Karpas-422 (cell line): Measurements from ENCODE around the gene COL5A1. TPM values are rescaled to one million over a fixed set of nuclear protein-coding genes. Genes with fewer than 3 reads are reported as not detected.

Experiments used
- DNase-seq: peaks from one replicate; pipeline ENCODE4 v3.0.0-alpha.2; 2015
- H2AFZ ChIP-seq: fragments of 200-600 bp; sonication (generic); 2 replicates; pipeline ENCODE4 v1.6.1; 2014; ENCODE audit warnings: antibody characterized with exemption, low read length, mixed read lengths
- H3K27ac ChIP-seq: fragments of 200-600 bp; sonication (generic); 2 replicates; pipeline ENCODE4 v1.5.1; 2014; ENCODE audit warnings: mild to moderate bottlenecking, low read length, moderate library complexity
- H3K27me3 ChIP-seq: fragments of 200-600 bp; sonication (generic); 2 replicates; pipeline ENCODE4 v1.6.1; 2014; ENCODE audit warnings: low read length, mixed read lengths
- H3K36me3 ChIP-seq: fragments of 200-600 bp; sonication (generic); 2 replicates; pipeline ENCODE4 v1.6.1; 2014; ENCODE audit warnings: low read length, mixed read lengths; ENCODE audit not compliant: insufficient read depth
- H3K4me1 ChIP-seq: fragments of 200-600 bp; sonication (generic); 2 replicates; pipeline ENCODE4 v1.6.1; 2014; ENCODE audit warnings: mild to moderate bottlenecking, low read length, mixed read lengths
- H3K4me2 ChIP-seq: fragments of 200-600 bp; sonication (generic); 2 replicates; pipeline ENCODE4 v1.6.1; 2014; ENCODE audit warnings: low read length, low read depth, mild to moderate bottlenecking; ENCODE audit not compliant: poor library complexity, severe bottlenecking
- H3K4me3 ChIP-seq: fragments of 200-600 bp; sonication (generic); 2 replicates; pipeline ENCODE4 v1.5.1; 2014; ENCODE audit warnings: mild to moderate bottlenecking, antibody characterized with exemption, low read length, mixed read lengths
- H3K79me2 ChIP-seq: fragments of 200-600 bp; sonication (generic); 2 replicates; pipeline ENCODE4 v1.6.1; 2014; ENCODE audit warnings: mild to moderate bottlenecking, low read length, mixed read lengths
- H3K9ac ChIP-seq: fragments of 200-600 bp; sonication (generic); 2 replicates; pipeline ENCODE4 v1.6.0; 2014; ENCODE audit warnings: low read length
- H3K9me2 ChIP-seq: fragments of 200-600 bp; sonication (generic), shearing (Covaris generic); replicated peaks from 2 replicates; pipeline ENCODE4 v1.6.0; 2014; ENCODE audit warnings: mild to moderate bottlenecking, low read length, moderate library complexity; ENCODE audit not compliant: insufficient read depth
- H3K9me3 ChIP-seq: fragments of 300-700, 200-600 bp; sonication (generic); 2 replicates; pipeline ENCODE4 v1.6.1; 2014; ENCODE audit warnings: low read length, mixed read lengths
- H4K20me1 ChIP-seq: fragments of 200-600 bp; sonication (generic); 2 replicates; pipeline ENCODE4 v1.6.1; 2014; ENCODE audit warnings: mild to moderate bottlenecking, antibody characterized with exemption, low read length, low read depth; ENCODE audit not compliant: insufficient read depth
- total RNA-seq: library from RNA; depleted of rRNA; stranded (reverse); fragments of >200 nt; shearing (Covaris generic); gene quantifications from 2 replicates; pipeline ENCODE4 v1.2.3, GENCODE V29; 2014; ENCODE audit warnings: low replicate concordance

The COL5A1 gene
- total RNA-seq, 1 experiment from 2014 or later: not detected

- Histone ChIP-seq H3K9me3 (no peaks in the 10 kb centered on the region), H3K9ac (no peak overlapping the region), H3K4me1 (no peaks in the 10 kb centered on the region), H3K36me3 (no peaks in the 10 kb centered on the region), H3K4me2 (no peak overlapping the region), H3K79me2 (no peaks in the 10 kb centered on the region), H3K4me3 (no peak overlapping the region), H4K20me1 (no peaks in the 10 kb centered on the region), H2AFZ (no peak overlapping the region), H3K27me3 (no peaks in the 10 kb centered on the region), H3K9me2 (no peaks in the 10 kb centered on the region), H3K27ac (no peak overlapping the region)
- DNase-seq: no peak
Measured at GRCh38 chr9:134778156-134778555, 136.6 kb downstream of the COL5A1 start.

- H3K9me2 ChIP-seq: no peaks in the 10 kb centered on the region
- no peaks in the 10 kb centered on the region for H3K27me3 ChIP-seq
- no peak overlapping the region for H3K4me2 ChIP-seq
- no peaks in the 10 kb centered on the region for H3K36me3 ChIP-seq
- no peak overlapping the region for H2AFZ ChIP-seq
- no peak overlapping the region for H3K4me3 ChIP-seq
- H3K4me1 ChIP-seq: no peaks in the 10 kb centered on the region
- H3K27ac ChIP-seq: no peak overlapping the region
- no peak overlapping the region for H3K9ac ChIP-seq
- no peaks in the 10 kb centered on the region for H4K20me1 ChIP-seq
- peak; percentile 43 for DNase-seq
- no peaks in the 10 kb centered on the region for H3K79me2 ChIP-seq
- H3K9me3 ChIP-seq: no peaks in the 10 kb centered on the region
Measured at GRCh38 chr9:134778841-134779411, 137.3 kb downstream of the COL5A1 start.

GRCh38 chr9:134779640-134780039 lies 138.0 kb downstream of the COL5A1 start:
- H2AFZ ChIP-seq: no peak overlapping the region
- no peaks in the 10 kb centered on the region for H3K36me3 ChIP-seq
- H4K20me1 ChIP-seq: no peaks in the 10 kb centered on the region
- no peaks in the 10 kb centered on the region for H3K27me3 ChIP-seq
- H3K9ac ChIP-seq: no peak overlapping the region
- H3K4me3 ChIP-seq: no peak overlapping the region
- no peaks in the 10 kb centered on the region for H3K9me2 ChIP-seq
- no peaks in the 10 kb centered on the region for H3K9me3 ChIP-seq
- H3K4me2 ChIP-seq: no peak overlapping the region
- H3K27ac ChIP-seq: no peak overlapping the region
- H3K79me2 ChIP-seq: no peaks in the 10 kb centered on the region
- DNase-seq: no peak
- H3K4me1 ChIP-seq: no peaks in the 10 kb centered on the region

GRCh38 chr9:134781591-134782302 lies 140.1 kb downstream of the COL5A1 start:
- Histone ChIP-seq H3K27ac (no peak overlapping the region), H3K4me2 (no peak overlapping the region), H3K9me2 (no peaks in the 10 kb centered on the region), H4K20me1 (no peaks in the 10 kb centered on the region), H3K4me1 (no peaks in the 10 kb centered on the region), H2AFZ (no peak overlapping the region), H3K36me3 (no peaks in the 10 kb centered on the region), H3K4me3 (no peak overlapping the region), H3K9me3 (no peaks in the 10 kb centered on the region), H3K9ac (no peak overlapping the region), H3K79me2 (no peaks in the 10 kb centered on the region), H3K27me3 (no peaks in the 10 kb centered on the region)
- DNase-seq: peak; percentile 64

- Histone ChIP-seq H3K4me3 (no peak overlapping the region), H4K20me1 (no peaks in the 10 kb centered on the region), H3K9ac (no peak overlapping the region), H3K4me1 (no peaks in the 10 kb centered on the region), H3K9me2 (no peaks in the 10 kb centered on the region), H2AFZ (no peak overlapping the region), H3K4me2 (no peak overlapping the region), H3K9me3 (no peaks in the 10 kb centered on the region), H3K36me3 (no peaks in the 10 kb centered on the region), H3K27me3 (no peaks in the 10 kb centered on the region), H3K27ac (no peak overlapping the region), H3K79me2 (no peaks in the 10 kb centered on the region)
- no peak for DNase-seq
Measured at GRCh38 chr9:134782921-134783698, 141.5 kb downstream of the COL5A1 start.

GRCh38 chr9:134783699-134784039 lies 142.1 kb downstream of the COL5A1 start:
- Histone ChIP-seq H3K4me2 (no peak overlapping the region), H3K9me3 (no peaks in the 10 kb centered on the region), H3K9ac (no peak overlapping the region), H3K27ac (no peak overlapping the region), H3K4me3 (no peak overlapping the region), H3K36me3 (no peaks in the 10 kb centered on the region), H2AFZ (no peak overlapping the region), H4K20me1 (no peaks in the 10 kb centered on the region), H3K9me2 (no peaks in the 10 kb centered on the region), H3K4me1 (no peaks in the 10 kb centered on the region), H3K79me2 (no peaks in the 10 kb centered on the region), H3K27me3 (no peaks in the 10 kb centered on the region)
- DNase-seq: no peak

- H3K4me1 ChIP-seq: no peaks in the 10 kb centered on the region
- H3K9me3 ChIP-seq: no peaks in the 10 kb centered on the region
- H3K9me2 ChIP-seq: no peaks in the 10 kb centered on the region
- H3K36me3 ChIP-seq: no peaks in the 10 kb centered on the region
- H2AFZ ChIP-seq: no peak overlapping the region
- no peak overlapping the region for H3K4me2 ChIP-seq
- no peaks in the 10 kb centered on the region for H4K20me1 ChIP-seq
- no peak overlapping the region for H3K4me3 ChIP-seq
- DNase-seq: no peak
- no peaks in the 10 kb centered on the region for H3K27me3 ChIP-seq
- H3K9ac ChIP-seq: no peak overlapping the region
- no peak overlapping the region for H3K27ac ChIP-seq
- H3K79me2 ChIP-seq: no peaks in the 10 kb centered on the region
Measured at GRCh38 chr9:134784577-134785305, 143.1 kb downstream of the COL5A1 start.
